ENCODE data around the gene ALDH1L1. TPM values are rescaled to one million over a fixed set of nuclear protein-coding genes. Genes with fewer than 3 reads are reported as not detected.

ALDH1L1 gene
- total and polyA plus RNA-seq, 2 of the 8 experiments (the other 6 are each of a cell fraction or from before 2014, with no cell fraction given), result 0.98 to 1.6 TPM

- TF ChIP-seq CHD7 (IDR thresholded peaks at IDR 0.05; ENCODE audit: insufficient replicate concordance, low read length), result no peak
- no peak for TF ChIP-seq ATF3 (IDR thresholded peaks at IDR 0.05; ENCODE audit: insufficient read depth, low read depth, low read length)
- no peak for TF ChIP-seq SIX5 (IDR thresholded peaks at IDR 0.05; ENCODE audit: low read depth, low read length)
- TF ChIP-seq CEBPB (IDR thresholded peaks at IDR 0.05; ENCODE audit: low read depth, low read length), result no peak
- no peak for TF ChIP-seq ASH2L (IDR thresholded peaks at IDR 0.05; ENCODE audit: low read length)
- no peak for TF ChIP-seq EP300 (IDR thresholded peaks at IDR 0.05; ENCODE audit: borderline replicate concordance in 1 of 2, low read depth in 2 of 2, low read length in 2 of 2)
- TF ChIP-seq SRF (IDR thresholded peaks at IDR 0.05; ENCODE audit: low read depth, low read length), result no peak
- TF ChIP-seq SUZ12 (IDR thresholded peaks at IDR 0.05; ENCODE audit: low read length), result no peak
- no peak for TF ChIP-seq MAX (IDR thresholded peaks at IDR 0.05)
- TF ChIP-seq GTF2F1 (IDR thresholded peaks at IDR 0.05; ENCODE audit: borderline replicate concordance, low read depth, low read length), result no peak
- no peak for TF ChIP-seq SIN3A (conservative IDR thresholded peaks at IDR 0.05 in 1 of 2, IDR thresholded peaks at IDR 0.05 in 1 of 2; ENCODE audit: low read depth in 1 of 2, low read length in 2 of 2)
- TF ChIP-seq MAFK (IDR thresholded peaks at IDR 0.05; ENCODE audit: low read depth, low read length), result no peak
These were observed 122.9 kb downstream of the ALDH1L1 start (continued) for GRCh38 chr3:126057501-126057819.
